Measurements from ENCODE around the gene MAP3K4. TPM values are rescaled to one million over a fixed set of nuclear protein-coding genes. Genes with fewer than 3 reads are reported as not detected.

The MAP3K4 gene
- total RNA-seq, 1 donor from 2014 or later, result 41.2 TPM

DNA sequence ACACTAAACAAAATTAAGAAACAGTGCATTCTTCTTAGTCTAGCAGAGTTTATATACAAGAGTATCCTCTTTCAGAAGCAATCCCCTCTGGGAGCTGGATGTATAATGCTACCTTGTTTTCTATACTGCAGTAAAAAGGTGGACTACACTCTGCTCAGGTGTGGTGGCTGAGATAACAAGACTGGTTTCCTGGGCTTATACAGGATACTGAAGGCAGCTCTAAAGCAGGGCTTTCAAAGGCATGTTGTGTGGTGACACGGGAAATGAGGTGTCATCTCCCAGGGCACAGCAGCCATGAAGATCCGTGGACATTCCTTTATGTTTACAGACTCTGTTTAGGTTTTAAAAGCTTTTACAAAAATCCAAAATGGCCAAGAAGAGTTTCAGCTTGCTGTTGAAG lies 136.7 kb downstream of the MAP3K4 start:
- Mint-ChIP-seq H3K4me3 (ENCODE audit: unreplicated experiment) (no peak overlapping the region), H3K36me3 (ENCODE audit: low read depth, unreplicated experiment) (peaks cover 64% of the 10 kb centered on the region), H3K27ac (ENCODE audit: unreplicated experiment) (no peak overlapping the region), H3K9me3 (ENCODE audit: unreplicated experiment) (peaks cover 15% of the 10 kb centered on the region), H3K27me3 (ENCODE audit: unreplicated experiment) (peaks cover 2% of the 10 kb centered on the region), H3K4me1 (ENCODE audit: unreplicated experiment) (no peaks in the 10 kb centered on the region)
- TF ChIP-seq, protein P1, sequence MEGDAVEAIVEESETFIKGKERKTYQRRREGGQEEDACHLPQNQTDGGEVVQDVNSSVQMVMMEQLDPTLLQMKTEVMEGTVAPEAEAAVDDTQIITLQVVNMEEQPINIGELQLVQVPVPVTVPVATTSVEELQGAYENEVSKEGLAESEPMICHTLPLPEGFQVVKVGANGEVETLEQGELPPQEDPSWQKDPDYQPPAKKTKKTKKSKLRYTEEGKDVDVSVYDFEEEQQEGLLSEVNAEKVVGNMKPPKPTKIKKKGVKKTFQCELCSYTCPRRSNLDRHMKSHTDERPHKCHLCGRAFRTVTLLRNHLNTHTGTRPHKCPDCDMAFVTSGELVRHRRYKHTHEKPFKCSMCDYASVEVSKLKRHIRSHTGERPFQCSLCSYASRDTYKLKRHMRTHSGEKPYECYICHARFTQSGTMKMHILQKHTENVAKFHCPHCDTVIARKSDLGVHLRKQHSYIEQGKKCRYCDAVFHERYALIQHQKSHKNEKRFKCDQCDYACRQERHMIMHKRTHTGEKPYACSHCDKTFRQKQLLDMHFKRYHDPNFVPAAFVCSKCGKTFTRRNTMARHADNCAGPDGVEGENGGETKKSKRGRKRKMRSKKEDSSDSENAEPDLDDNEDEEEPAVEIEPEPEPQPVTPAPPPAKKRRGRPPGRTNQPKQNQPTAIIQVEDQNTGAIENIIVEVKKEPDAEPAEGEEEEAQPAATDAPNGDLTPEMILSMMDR (IDR thresholded peaks at IDR 0.05; ENCODE audit: unreplicated experiment), result no peak
- DNase-seq (ENCODE audit: low spot score), result no peak

DNA sequence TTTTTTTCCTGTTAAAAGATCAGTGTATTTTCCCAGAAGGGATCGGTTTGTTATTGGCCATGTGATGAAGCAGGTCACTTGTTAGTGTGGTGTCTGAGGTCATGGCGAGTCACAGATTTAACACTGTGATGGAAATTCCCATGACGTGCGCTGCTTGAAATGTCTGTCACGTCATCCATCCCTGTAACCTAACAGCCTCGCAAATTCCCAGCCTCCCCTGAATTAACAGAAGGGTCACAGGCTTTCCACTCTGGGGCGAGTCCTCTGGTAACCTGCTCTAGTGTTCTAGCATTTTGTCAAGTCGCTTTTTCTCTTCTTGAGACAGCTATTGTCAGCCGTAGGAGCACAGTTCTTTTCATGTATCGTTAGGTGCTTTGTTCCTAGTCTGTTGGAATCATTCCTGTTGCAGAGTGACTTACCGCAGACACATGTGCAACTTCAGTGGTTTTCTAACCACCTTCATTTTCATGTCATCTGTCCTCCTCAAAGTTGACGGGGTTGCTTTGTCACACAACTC lies 137.2 kb downstream of the MAP3K4 start:
- TF ChIP-seq, protein P1 (IDR thresholded peaks at IDR 0.05; ENCODE audit: unreplicated experiment), result no peak
- Mint-ChIP-seq H3K9me3 (ENCODE audit: unreplicated experiment) (peaks cover 15% of the 10 kb centered on the region), H3K36me3 (ENCODE audit: low read depth, unreplicated experiment) (peaks cover 59% of the 10 kb centered on the region), H3K4me1 (ENCODE audit: unreplicated experiment) (no peaks in the 10 kb centered on the region), H3K4me3 (ENCODE audit: unreplicated experiment) (no peak overlapping the region), H3K27me3 (ENCODE audit: unreplicated experiment) (peaks cover 5% of the 10 kb centered on the region), H3K27ac (ENCODE audit: unreplicated experiment) (no peak overlapping the region)
- no peak for DNase-seq (ENCODE audit: low spot score)

DNA sequence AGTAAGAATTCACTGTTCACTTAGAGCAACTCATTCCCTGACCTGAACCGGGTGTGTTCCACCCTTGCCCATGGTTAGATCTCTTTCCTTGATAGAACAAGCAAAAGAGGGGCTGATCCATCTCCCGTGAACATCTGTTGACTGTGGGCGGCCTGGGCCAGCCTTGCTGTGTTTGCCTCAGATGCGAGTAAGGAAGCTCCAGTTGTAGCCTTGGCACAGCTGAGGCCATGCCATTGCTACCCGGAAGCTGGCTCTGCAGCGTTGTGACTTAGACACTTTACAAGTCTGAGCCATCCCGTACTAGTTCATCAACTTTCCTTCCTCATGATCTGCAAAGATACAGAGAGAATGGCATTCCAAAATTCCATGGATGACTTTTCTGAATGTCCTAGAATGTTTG lies 139.0 kb downstream of the MAP3K4 start:
- Mint-ChIP-seq H3K27ac (ENCODE audit: unreplicated experiment) (no peak overlapping the region), H3K4me3 (ENCODE audit: unreplicated experiment) (no peak overlapping the region)
- TF ChIP-seq, protein P1 (IDR thresholded peaks at IDR 0.05; ENCODE audit: unreplicated experiment), result no peak

DNA sequence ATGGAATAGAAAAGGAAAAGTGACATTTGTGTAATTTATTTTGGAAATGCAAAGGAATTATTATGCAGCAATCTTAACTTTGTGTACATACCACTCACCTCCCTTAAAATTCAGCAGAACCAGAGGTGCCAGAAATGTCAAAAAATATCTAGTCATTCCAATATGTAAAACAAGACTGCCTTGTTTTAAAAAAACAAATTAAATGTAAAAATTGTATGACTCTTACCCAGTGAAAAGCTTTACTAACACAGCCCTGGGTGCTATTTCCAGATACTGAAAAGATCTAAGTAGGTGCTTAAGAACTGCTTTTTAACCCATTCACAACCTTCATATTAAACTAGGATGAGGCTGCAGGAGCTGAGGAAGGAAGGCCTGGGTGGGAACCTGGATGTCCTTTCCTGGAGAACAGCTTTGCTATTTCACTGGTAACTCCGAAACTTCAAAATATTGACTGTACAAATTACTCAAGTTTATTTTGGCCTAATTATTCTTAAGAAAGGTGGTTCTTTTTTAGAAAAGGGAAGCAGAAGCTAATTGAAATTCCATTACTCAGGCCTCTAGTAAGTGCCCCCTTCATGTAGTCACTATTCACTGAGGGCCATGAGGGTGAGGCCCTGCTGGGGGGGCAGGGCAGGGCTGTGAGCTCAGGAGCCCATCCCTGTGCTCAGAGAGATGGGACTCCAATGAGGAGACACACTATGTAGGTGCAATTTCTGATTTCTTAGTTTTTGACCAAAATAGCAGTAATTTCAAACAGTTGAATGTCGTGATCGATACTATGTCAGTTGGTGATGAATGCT lies 139.6 kb downstream of the MAP3K4 start:
- no peak for DNase-seq (ENCODE audit: low spot score)
- Mint-ChIP-seq H3K27me3 (ENCODE audit: unreplicated experiment) (peaks cover 11% of the 10 kb centered on the region), H3K36me3 (ENCODE audit: low read depth, unreplicated experiment) (peaks cover 52% of the 10 kb centered on the region), H3K4me1 (ENCODE audit: unreplicated experiment) (peaks cover 2% of the 10 kb centered on the region), H3K9me3 (ENCODE audit: unreplicated experiment) (peaks cover 10% of the 10 kb centered on the region), H3K4me3 (ENCODE audit: unreplicated experiment) (no peak overlapping the region), H3K27ac (ENCODE audit: unreplicated experiment) (no peak overlapping the region)
- TF ChIP-seq, protein P1 (IDR thresholded peaks at IDR 0.05; ENCODE audit: unreplicated experiment), result no peak

More for the DNA sequence above, 139.0 kb downstream of the MAP3K4 start:
- Mint-ChIP-seq H3K27me3 (ENCODE audit: unreplicated experiment) (peaks cover 11% of the 10 kb centered on the region), H3K9me3 (ENCODE audit: unreplicated experiment) (peaks cover 15% of the 10 kb centered on the region), H3K4me1 (ENCODE audit: unreplicated experiment) (no peaks in the 10 kb centered on the region), H3K36me3 (ENCODE audit: low read depth, unreplicated experiment) (peaks cover 56% of the 10 kb centered on the region)
- no peak for DNase-seq (ENCODE audit: low spot score)

DNA sequence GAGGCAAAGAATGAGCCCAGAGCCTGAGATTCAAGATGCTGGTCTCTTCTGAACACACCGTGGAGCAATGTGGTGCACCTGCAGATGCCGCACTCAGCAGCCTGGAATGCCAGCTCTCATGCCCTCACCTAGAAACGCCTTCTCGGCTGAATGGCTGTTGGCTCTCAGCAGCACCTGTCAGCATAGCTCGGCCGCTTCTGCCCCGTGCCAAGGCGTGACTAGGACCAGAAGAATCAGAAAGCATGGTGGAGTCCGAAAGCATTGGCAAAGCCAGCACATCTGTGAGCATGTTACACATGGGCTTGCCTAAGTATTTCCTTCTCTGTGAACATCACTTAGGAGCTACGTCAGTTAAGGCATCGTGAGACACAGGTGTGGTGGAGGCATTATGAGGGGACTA lies 140.8 kb downstream of the MAP3K4 start:
- TF ChIP-seq, protein P1 (IDR thresholded peaks at IDR 0.05; ENCODE audit: unreplicated experiment), result no peak
- no peak for DNase-seq (ENCODE audit: low spot score)
- H3K36me3 Mint-ChIP-seq (ENCODE audit: low read depth, unreplicated experiment), result peaks cover 55% of the 10 kb centered on the region
- peaks cover 8% of the 10 kb centered on the region for H3K4me1 Mint-ChIP-seq (ENCODE audit: unreplicated experiment)
- peaks cover 2% of the 10 kb centered on the region for H3K9me3 Mint-ChIP-seq (ENCODE audit: unreplicated experiment)
- peaks cover 9% of the 10 kb centered on the region for H3K27me3 Mint-ChIP-seq (ENCODE audit: unreplicated experiment)
- no peak overlapping the region for H3K4me3 Mint-ChIP-seq (ENCODE audit: unreplicated experiment)
- H3K27ac Mint-ChIP-seq (ENCODE audit: unreplicated experiment), result no peak overlapping the region
